Endometrial microvascular endothelial cells (primary cell): ENCODE data around the gene TRAF7. TPM values are rescaled to one million over a fixed set of nuclear protein-coding genes. Genes with fewer than 3 reads are reported as not detected.

Experiments used
- total RNA-seq: library from RNA; depleted of rRNA; stranded (reverse); fragments of >200 nt; gene quantifications from one replicate; pipeline ENCODE4 v1.2.3, GENCODE V29; 2015; ENCODE audit errors: inconsistent ontology term

Gene TRAF7
- total RNA-seq, 1 donor from 2014 or later = 87.3 TPM

Other genes starting within 250 kb of the TRAF7 start
- gene HS3ST6, start 237.4 kb upstream of the TRAF7 start, total RNA-seq = not detected
- gene MSRB1, start 212.6 kb upstream of the TRAF7 start, total RNA-seq = 11.2 TPM
- gene RPL3L, start 201.1 kb upstream of the TRAF7 start, total RNA-seq = not detected
- 270 TPM for gene NDUFB10, start 196.2 kb upstream of the TRAF7 start, total RNA-seq
- 2,988 TPM for gene RPS2, start 191.0 kb upstream of the TRAF7 start, total RNA-seq
- not detected for gene RNF151, start 188.9 kb upstream of the TRAF7 start, total RNA-seq
- gene TBL3, start 183.7 kb upstream of the TRAF7 start, total RNA-seq = 79.9 TPM
- 0.09 TPM for gene NOXO1, start 174.3 kb upstream of the TRAF7 start, total RNA-seq
- gene GFER, start 171.6 kb upstream of the TRAF7 start, total RNA-seq = 17.2 TPM
- gene SYNGR3, start 165.8 kb upstream of the TRAF7 start, total RNA-seq = not detected
- gene ZNF598, start 146.0 kb upstream of the TRAF7 start, total RNA-seq = 50.6 TPM
- not detected for gene NPW, start 136.0 kb upstream of the TRAF7 start, total RNA-seq
- 194 TPM for gene NHERF2, start 128.9 kb upstream of the TRAF7 start, total RNA-seq
- 38.8 TPM for gene NTHL1, start 107.9 kb upstream of the TRAF7 start, total RNA-seq
- 59.2 TPM for gene TSC2, start 107.8 kb upstream of the TRAF7 start, total RNA-seq
- gene PKD1, start 19.9 kb upstream of the TRAF7 start, total RNA-seq = 53.8 TPM
- gene RAB26, start 7.2 kb upstream of the TRAF7 start, total RNA-seq = 0.74 TPM
- gene CASKIN1, start 40.8 kb downstream of the TRAF7 start, total RNA-seq = not detected
- 40.6 TPM for gene MLST8, start 49.7 kb downstream of the TRAF7 start, total RNA-seq
- 1.9 TPM for gene BRICD5, start 55.1 kb downstream of the TRAF7 start, total RNA-seq
- 21.6 TPM for gene PGP, start 59.1 kb downstream of the TRAF7 start, total RNA-seq
- 34.6 TPM for gene E4F1, start 67.8 kb downstream of the TRAF7 start, total RNA-seq
- gene DNASE1L2, start 80.7 kb downstream of the TRAF7 start, total RNA-seq = 0.09 TPM
- 31.7 TPM for gene ECI1, start 95.8 kb downstream of the TRAF7 start, total RNA-seq
- 177 TPM for gene RNPS1, start 112.3 kb downstream of the TRAF7 start, total RNA-seq
- gene ABCA3, start 184.9 kb downstream of the TRAF7 start, total RNA-seq = 43.3 TPM